Endothelial cell of umbilical vein (primary cell): Measurements from ENCODE around the gene MRPL33. TPM values are rescaled to one million over a fixed set of nuclear protein-coding genes. Genes with fewer than 3 reads are reported as not detected.

Experiments used
- BruUV-seq: library from RNA; stranded (reverse); fragments of 400-500 nt; replicated peaks from 2 replicates; lab custom pipeline; 2021; lab: Mats Ljungman, UMichigan
- CTCF ChIA-PET: fragments of 300-600, 350-600 bp; sonication (Branson Sonifier 250); formaldehyde crosslinking; loops from one replicate; lab custom pipeline; 2021; ENCODE audit warnings: antibody characterized with exemption, inconsistent platforms; lab: Charles Lee
- POLR2A ChIA-PET: fragments of 300-600, 350-600 bp; sonication (Branson Sonifier 250); formaldehyde crosslinking; loops from one replicate; lab custom pipeline; 2021; ENCODE audit warnings: antibody characterized with exemption, inconsistent platforms; lab: Charles Lee
- DNase-seq: peaks from one replicate; pipeline ENCODE4 v3.0.0-alpha.2; 2011; ENCODE audit warnings: low read depth, low spot score
- FAIRE-seq: peaks from 2 replicates; lab custom pipeline; 2011; peaks lifted over from hg19 to GRCh38; lab: Jason Lieb, UNC
- H2AFZ ChIP-seq: 2 replicates; pipeline ENCODE4 v1.6.0; 2012; ENCODE audit warnings: low read depth, low read length, control low read depth, inconsistent platforms
- H3K27ac ChIP-seq: 2 replicates; pipeline ENCODE4 v1.5.1; 2011; ENCODE audit warnings: low read depth, mild to moderate bottlenecking, control low read depth, low read length, moderate library complexity; ENCODE audit not compliant: insufficient read depth
- H3K27me3 ChIP-seq, 2 experiments: 2 replicates each; pipeline versions ENCODE4 v1.6.0 to v1.6.1; 2011; ENCODE audit warnings: low read length in 2 of 2, mixed read lengths in 1 of 2; ENCODE audit not compliant: control insufficient read depth in 2 of 2, insufficient read depth in 2 of 2
- H3K36me3 ChIP-seq, 2 experiments: 2 replicates in 1 of 2; 3 replicates in 1 of 2; pipeline ENCODE4 v1.5.1; 2011; ENCODE audit warnings: low read length in 2 of 2, mild to moderate bottlenecking in 1 of 2, moderate library complexity in 1 of 2; ENCODE audit not compliant: control insufficient read depth in 2 of 2, insufficient read depth in 2 of 2; ENCODE audit errors: extremely low read depth in 1 of 2
- H3K4me1 ChIP-seq: 3 replicates; pipeline ENCODE4 v1.5.1; 2011; ENCODE audit warnings: mild to moderate bottlenecking, low read length; ENCODE audit not compliant: control insufficient read depth, insufficient read depth; ENCODE audit errors: extremely low read depth
- H3K4me2 ChIP-seq: 2 replicates; pipeline ENCODE4 v1.6.1; 2011; ENCODE audit warnings: low read length, control low read depth, mixed read lengths; ENCODE audit not compliant: insufficient read depth
- H3K4me3 ChIP-seq, 3 experiments: fragments of 200-600 bp in 1 of 3; sonication (generic), shearing (Covaris generic) in 1 of 3; replicated peaks in 1 of 3; 2 replicates each; pipeline ENCODE4 v1.5.1; 2011 to 2016; ENCODE audit warnings: control low read depth in 3 of 3, low read length in 3 of 3, mild to moderate bottlenecking in 2 of 3, inconsistent platforms in 1 of 3, low read depth in 1 of 3, moderate library complexity in 1 of 3; ENCODE audit not compliant: insufficient read depth in 1 of 3
- H3K79me2 ChIP-seq: 2 replicates; pipeline ENCODE4 v1.6.0; 2012; ENCODE audit warnings: low read length, inconsistent platforms; ENCODE audit not compliant: control insufficient read depth, insufficient read depth
- H3K9ac ChIP-seq: replicated peaks from 2 replicates; pipeline ENCODE3; 2011; ENCODE audit warnings: low read length, control low read depth; ENCODE audit not compliant: insufficient read depth; ENCODE audit errors: extremely low read depth
- H3K9me1 ChIP-seq: replicated peaks from 3 replicates; pipeline ENCODE4 v1.6.0; 2011; ENCODE audit warnings: mild to moderate bottlenecking, low read length; ENCODE audit not compliant: control insufficient read depth, insufficient read depth; ENCODE audit errors: extremely low read depth
- H3K9me3 ChIP-seq: replicated peaks from 2 replicates; pipeline ENCODE4 v1.5.1; 2012; ENCODE audit warnings: low read length, inconsistent platforms; ENCODE audit not compliant: control insufficient read depth, insufficient read depth
- H4K20me1 ChIP-seq: replicated peaks from 2 replicates; pipeline ENCODE3; 2011; ENCODE audit warnings: mild to moderate bottlenecking, low read length; ENCODE audit not compliant: control insufficient read depth, insufficient read depth; ENCODE audit errors: extremely low read depth
- CTCF ChIP-seq, 2 donors: IDR thresholded peaks; 1 replicate in 1 of 2; 2 replicates in 1 of 2; pipeline ENCODE4 v1.5.1; 2011; ENCODE audit warnings: low read length in 2 of 2, mild to moderate bottlenecking in 2 of 2, moderate library complexity in 2 of 2, control low read depth in 1 of 2, inconsistent platforms in 1 of 2, low read depth in 1 of 2; ENCODE audit not compliant: insufficient read depth in 1 of 2; ENCODE audit errors: extremely low read depth in 1 of 2
- EZH2 ChIP-seq: IDR thresholded peaks from 2 replicates; pipeline ENCODE4 v1.6.1; 2012; ENCODE audit warnings: borderline replicate concordance, low read depth, mild to moderate bottlenecking, moderate library complexity, low read length, inconsistent platforms; ENCODE audit not compliant: severe bottlenecking
- FOS ChIP-seq: IDR thresholded peaks from 2 replicates; pipeline ENCODE4 v1.6.1; 2011; ENCODE audit warnings: mild to moderate bottlenecking, low read length, moderate library complexity, borderline replicate concordance; ENCODE audit not compliant: insufficient read depth
- GATA2 ChIP-seq: IDR thresholded peaks from 2 replicates; pipeline ENCODE4 v1.7.0; 2011; ENCODE audit warnings: low read depth, mild to moderate bottlenecking, moderate library complexity, mixed read lengths, low read length; ENCODE audit not compliant: insufficient read length, insufficient read depth
- JUN ChIP-seq: IDR thresholded peaks from 2 replicates; pipeline ENCODE4 v1.6.1; 2011; ENCODE audit warnings: borderline replicate concordance, low read depth; ENCODE audit not compliant: insufficient read length, insufficient read depth
- MAX ChIP-seq: IDR thresholded peaks from 2 replicates; pipeline ENCODE4 v1.6.1; 2011; ENCODE audit not compliant: insufficient read depth, insufficient read length
- MYC ChIP-seq: IDR thresholded peaks from one replicate; pipeline ENCODE4 v1.6.1; 2011; ENCODE audit warnings: mild to moderate bottlenecking, low read depth, low read length
- POLR2A ChIP-seq: IDR thresholded peaks from 2 replicates; pipeline ENCODE4 v1.6.1; 2012; ENCODE audit warnings: low read depth, mild to moderate bottlenecking, control low read depth, low read length
- POLR2AphosphoS5 ChIP-seq: IDR thresholded peaks from 2 replicates; pipeline ENCODE4 v1.6.1; 2012; ENCODE audit warnings: low read depth, mild to moderate bottlenecking, control low read depth, low read length, moderate library complexity; ENCODE audit not compliant: insufficient read depth
- dilution Hi-C: fragments of 300-500 bp; cut with MboI; formaldehyde crosslinking; loops from one replicate; pipeline ENCODE4 v1.15.0; 2019; ENCODE audit warnings: low sequenced_read_pairs; ENCODE audit not compliant: extremely low pct_ligation_motif_present
- intact Hi-C: fragments of 100-400 bp; cut with micrococcal nuclease; formaldehyde crosslinking; loops from one replicate; pipeline ENCODE4 v1.10.0; 2022
- polyA plus RNA-seq, 4 experiments: library from polyadenylated mRNA; depleted of rRNA in 3 of 4; stranded (reverse) in 3 of 4; unstranded in 1 of 4; fragments of >200 nt; gene quantifications; 2 replicates each; pipeline versions ENCODE4 v1.2.1 to v1.2.3, GENCODE V29; 2011 to 2012; ENCODE audit warnings: missing spikeins in 1 of 4
- total RNA-seq: library from RNA; stranded (reverse); gene quantifications from 2 replicates; pipeline ENCODE4 v1.2.3, GENCODE V29; 2021

The MRPL33 gene
- total and polyA plus RNA-seq, 2 donors (not counting 3 experiments of a cell fraction or from before 2014, with no cell fraction given): 36.1 to 97.4 TPM

GRCh38 chr2:27738349-27739057 is 33.0 kb upstream of the MRPL33 start:
- peak overlapping the region; percentile 8 for H2AFZ ChIP-seq
- POLR2A ChIA-PET: no interaction called here
- no peaks in the 10 kb centered on the region for H3K9me1 ChIP-seq
- FAIRE-seq (no peak), DNase-seq (no peak)
- H3K27me3 ChIP-seq: no peaks in the 10 kb centered on the region
- intact Hi-C loops: no loop called here
- H3K27ac ChIP-seq: peak overlapping the region; percentile 51
- H3K4me1 ChIP-seq: peaks cover 28% of the 10 kb centered on the region
- H3K9ac ChIP-seq: no peak overlapping the region
- no peaks in the 10 kb centered on the region for H3K79me2 ChIP-seq
- H3K9me3 ChIP-seq: no peaks in the 10 kb centered on the region
- dilution Hi-C loops: loop anchor here (25.0 kb wide), 1 partner anchor 674 kb away; no protein-coding TSS in a partner anchor
- BruUV-seq: TSS peak; percentile 47
- TF ChIP-seq JUN (no peak), POLR2AphosphoS5 (no peak), MAX (no peak), FOS (no peak), MYC (no peak), POLR2A (no peak), GATA2 (no peak), EZH2 (no peak), CTCF (IDR thresholded peaks at IDR 0.05; ENCODE audit: extremely low read depth in 1 of 2, insufficient read depth in 1 of 2, low read depth in 1 of 2, low read length in 2 of 2) (no peak)
- H4K20me1 ChIP-seq: no peaks in the 10 kb centered on the region
- no peak overlapping the region for H3K4me2 ChIP-seq
- CTCF ChIA-PET: interaction anchor here (1.7 to 4.4 kb wide), 2 partner anchors 16 to 35 kb away, joined by 6 to 48 read pairs; no protein-coding TSS in a partner anchor
- no peaks in the 10 kb centered on the region for H3K36me3 ChIP-seq
- H3K4me3 ChIP-seq: no peak overlapping the region
